Hepatocyte (in vitro differentiated cells): Measurements from ENCODE around the gene ZNF710. TPM values are rescaled to one million over a fixed set of nuclear protein-coding genes. Genes with fewer than 3 reads are reported as not detected.

Experiments used
- DNase-seq: peaks from one replicate; pipeline ENCODE4 v3.0.0-alpha.2; 2016; ENCODE audit warnings: low spot score
- H2AFZ ChIP-seq: fragments of 200-600 bp; sonication (generic); 2 replicates; pipeline ENCODE4 v1.6.0; 2016; ENCODE audit warnings: antibody characterized with exemption, mild to moderate bottlenecking
- H3K27ac ChIP-seq: fragments of 200-600 bp; sonication (generic); 2 replicates; pipeline ENCODE4 v1.5.1; 2016; ENCODE audit warnings: mild to moderate bottlenecking
- H3K27me3 ChIP-seq: fragments of 200-600 bp; sonication (generic); 2 replicates; pipeline ENCODE4 v1.6.1; 2016
- H3K36me3 ChIP-seq: fragments of 200-600 bp; sonication (generic); replicated peaks from 2 replicates; pipeline ENCODE4 v1.5.1; 2016; ENCODE audit warnings: low read depth; ENCODE audit not compliant: insufficient read depth
- H3K4me1 ChIP-seq: fragments of 200-600 bp; sonication (generic); 2 replicates; pipeline ENCODE4 v1.5.1; 2016; ENCODE audit warnings: mild to moderate bottlenecking, moderate library complexity; ENCODE audit not compliant: insufficient read depth
- H3K4me2 ChIP-seq: fragments of 200-600 bp; sonication (generic); 2 replicates; pipeline ENCODE4 v1.6.0; 2016
- H3K4me3 ChIP-seq: fragments of 200-600 bp; sonication (generic); 2 replicates; pipeline ENCODE4 v1.5.1; 2016; ENCODE audit warnings: mild to moderate bottlenecking
- H3K79me2 ChIP-seq: fragments of 200-600 bp; sonication (generic); 2 replicates; pipeline ENCODE4 v1.6.0; 2017; ENCODE audit warnings: mild to moderate bottlenecking
- H3K9me2 ChIP-seq: fragments of 200-600 bp; sonication (generic); replicated peaks from 2 replicates; pipeline ENCODE4 v1.6.0; 2017; ENCODE audit warnings: mild to moderate bottlenecking; ENCODE audit not compliant: insufficient read depth
- H3K9me3 ChIP-seq: fragments of 200-600 bp; sonication (generic); 2 replicates; pipeline ENCODE4 v1.5.1; 2016; ENCODE audit warnings: low read depth, mild to moderate bottlenecking
- H4K20me1 ChIP-seq: fragments of 200-600 bp; sonication (generic); 2 replicates; pipeline ENCODE4 v1.6.0; 2016; ENCODE audit warnings: mild to moderate bottlenecking; ENCODE audit not compliant: insufficient read depth, poor library complexity, severe bottlenecking
- CTCF ChIP-seq: fragments of 200-600 bp; sonication (generic); IDR thresholded peaks from 2 replicates; pipeline ENCODE4 v1.5.1; 2016; ENCODE audit warnings: antibody characterized with exemption, mild to moderate bottlenecking; ENCODE audit not compliant: poor library complexity
- EZH2 ChIP-seq: fragments of 200-600 bp; sonication (generic); IDR thresholded peaks from 2 replicates; pipeline ENCODE4 v1.6.1; 2016; ENCODE audit warnings: antibody characterized with exemption, mild to moderate bottlenecking, borderline replicate concordance
- EZH2phosphoT487 ChIP-seq: fragments of 200-600 bp; sonication (generic); IDR thresholded peaks from one replicate; pipeline ENCODE4 v1.6.1; 2018; ENCODE audit warnings: antibody characterized with exemption, mild to moderate bottlenecking, low read depth, moderate library complexity; ENCODE audit not compliant: unreplicated experiment, severe bottlenecking
- WGBS: methylation state at CpG from one replicate; pipeline ENCODE4 v1.1.6; 2016; ENCODE audit warnings: low lambda C conversion rate; ENCODE audit errors: missing lambda C conversion rate; 5-methylcytosine and 5-hydroxymethylcytosine counted together
- polyA plus RNA-seq: library from polyadenylated mRNA; unstranded; fragments of >200 nt; fragmentation: Nextera tagmentation; extraction: Ambion mirVana; gene quantifications from 2 replicates; pipeline ENCODE4 v1.2.1, GENCODE V29; 2016
- total RNA-seq: library from RNA; depleted of rRNA; stranded (reverse); fragments of >200 nt; gene quantifications from 2 replicates; pipeline ENCODE4 v1.2.3, GENCODE V29; 2014

ZNF710 gene
- total and polyA plus RNA-seq, 2 experiments from 2014 or later, result 14.5 to 17.2 TPM

- Histone ChIP-seq H3K36me3 (no peaks in the 10 kb centered on the region), H2AFZ (no peak overlapping the region), H3K9me3 (no peaks in the 10 kb centered on the region), H3K4me2 (peak overlapping the region; percentile 87), H3K4me1 (peaks cover 41% of the 10 kb centered on the region), H3K27me3 (no peaks in the 10 kb centered on the region), H4K20me1 (peaks cover 12% of the 10 kb centered on the region), H3K27ac (peak overlapping the region; percentile 91), H3K79me2 (peaks cover 72% of the 10 kb centered on the region), H3K4me3 (no peak overlapping the region), H3K9me2 (no peaks in the 10 kb centered on the region)
- TF ChIP-seq EZH2 (no peak), EZH2phosphoT487 (no peak), CTCF (no peak)
- WGBS, result 80% methylated on average over 11 of the region's 11 CpGs
- no peak for DNase-seq
These were observed 99.0 kb downstream of the ZNF710 start for GRCh38 chr15:90099868-90100831.

GRCh38 chr15:90101130-90101968 is 100.2 kb downstream of the ZNF710 start:
- H3K4me3 ChIP-seq, result peak overlapping the region; percentile 92
- H3K4me1 ChIP-seq, result peaks cover 32% of the 10 kb centered on the region
- H3K9me2 ChIP-seq, result no peaks in the 10 kb centered on the region
- H3K36me3 ChIP-seq, result no peaks in the 10 kb centered on the region
- peak overlapping the region; percentile 78 for H2AFZ ChIP-seq
- no peaks in the 10 kb centered on the region for H3K9me3 ChIP-seq
- H3K79me2 ChIP-seq, result peaks cover 60% of the 10 kb centered on the region
- WGBS, result 23% methylated on average over 18 of the region's 40 CpGs
- DNase-seq, result peak; percentile 58
- no peaks in the 10 kb centered on the region for H3K27me3 ChIP-seq
- TF ChIP-seq CTCF, result no peak
- TF ChIP-seq EZH2, result no peak
- TF ChIP-seq EZH2phosphoT487, result no peak
- peaks cover 1% of the 10 kb centered on the region for H4K20me1 ChIP-seq
- H3K27ac ChIP-seq, result peak overlapping the region; percentile 91
- peak overlapping the region; percentile 87 for H3K4me2 ChIP-seq

- H3K27me3 ChIP-seq, result no peaks in the 10 kb centered on the region
- TF ChIP-seq EZH2 (no peak), EZH2phosphoT487 (no peak), CTCF (no peak)
- DNase-seq, result peak; percentile 96
- peak within 1 kb of the TSS; percentile 92 for H3K4me3 ChIP-seq
- peaks cover 36% of the 10 kb centered on the region for H3K4me1 ChIP-seq
- H3K27ac ChIP-seq, result peak within 1 kb of the TSS; percentile 91
- H4K20me1 ChIP-seq, result no peaks in the 10 kb centered on the region
- 2% methylated on average over 71 of the region's 104 CpGs for WGBS
- peaks cover 51% of the 10 kb centered on the region for H3K79me2 ChIP-seq
- no peaks in the 10 kb centered on the region for H3K9me3 ChIP-seq
- peak within 1 kb of the TSS; percentile 87 for H3K4me2 ChIP-seq
- H3K36me3 ChIP-seq, result no peaks in the 10 kb centered on the region
- H2AFZ ChIP-seq, result peak within 1 kb of the TSS; percentile 79
- H3K9me2 ChIP-seq, result no peaks in the 10 kb centered on the region
These were observed 101.1 kb downstream of the ZNF710 start, which contains the start of gene IDH2 for GRCh38 chr15:90101969-90102890. Gene IDH2 (minus strand): TSS chr15:90102468. CDS start chr15:90102390, 78 bp downstream.
